ENCODE data around the gene COL17A1. TPM values are rescaled to one million over a fixed set of nuclear protein-coding genes. Genes with fewer than 3 reads are reported as not detected.

COL17A1 gene
- total and polyA plus RNA-seq, 2 of the 13 experiments (the other 11 are each of a cell fraction or from before 2014, with no cell fraction given): 0.03 TPM; not detected in 1

GRCh38 chr10:104025524-104025923 is 60.2 kb downstream of the COL17A1 start:
- intact Hi-C loops (cut with micrococcal nuclease; ENCODE audit: unreplicated experiment): no loop called here
- no peaks in the 10 kb centered on the region for H3K9me3 ChIP-seq (ENCODE audit: low read length)
- no peak overlapping the region for H3K4me3 ChIP-seq (replicated peaks in 1 of 3; ENCODE audit: insufficient read depth in 1 of 3, low read depth in 2 of 3, low read length in 3 of 3)
- DNase-seq (ENCODE audit: low spot score): no peak
- no peaks in the 10 kb centered on the region for H3K79me2 ChIP-seq (ENCODE audit: insufficient read depth, low read length)
- no peaks in the 10 kb centered on the region for H3K27me3 ChIP-seq (ENCODE audit: control insufficient read depth in 1 of 2, insufficient read depth in 2 of 2, low read length in 2 of 2)
- ATAC-seq: no peak
- no TSS peak for BruUV-seq (replicated peaks)
- H3K4me1 ChIP-seq (ENCODE audit: insufficient read depth, low read length): no peaks in the 10 kb centered on the region
- ChIA-PET CTCF (ENCODE audit: low intra/inter-chr PET ratio, low total read pairs) (no interaction called here), POLR2A (no interaction called here)
- no peak overlapping the region for H3K27ac ChIP-seq (ENCODE audit: extremely low read length, insufficient read depth, low read length)
- no peak overlapping the region for H3K4me2 ChIP-seq (ENCODE audit: low read depth, low read length)
- WGBS (ENCODE audit: low lambda C conversion rate): 95% methylated on average over 5 of the region's 5 CpGs
- FAIRE-seq: no peak
- no peaks in the 10 kb centered on the region for H4K20me1 ChIP-seq (ENCODE audit: insufficient read depth, low read length)
- no peak overlapping the region for H3K9ac ChIP-seq (ENCODE audit: insufficient read depth, low read depth, low read length)
- no peak overlapping the region for H2AFZ ChIP-seq (ENCODE audit: low read length)
- peaks cover 7 to 42% of the 10 kb centered on the region in 2 experiments for H3K36me3 ChIP-seq (replicated peaks in 1 of 2; ENCODE audit: control insufficient read depth in 1 of 2, insufficient read depth in 2 of 2, low read length in 2 of 2)
- in situ Hi-C loops (cut with HindIII; ENCODE audit: extremely low pct_ligation_motif_present, low pct_unique_long_range_greater_than_20kb): no loop called here
- TF ChIP-seq POLR2A (IDR thresholded peaks at IDR 0.05; ENCODE audit: insufficient read depth in 1 of 2, low read depth in 2 of 2, low read length in 2 of 2) (no peak), ATF7 (IDR thresholded peaks at IDR 0.05) (no peak), ATF7 (CRISPR knock-in tag; IDR thresholded peaks at IDR 0.05) (no peak), RBM22 (optimal IDR thresholded peaks at IDR 0.05; ENCODE audit: low read length) (no peak), SKIL (CRISPR knock-in tag; IDR thresholded peaks at IDR 0.05; ENCODE audit: borderline replicate concordance) (no peak), ELK4 (CRISPR knock-in tag; IDR thresholded peaks at IDR 0.05; ENCODE audit: borderline replicate concordance) (no peak), EED (CRISPR knock-in tag; IDR thresholded peaks at IDR 0.05) (no peak), NR2F6 (IDR thresholded peaks at IDR 0.05) (no peak), NR2F6 (CRISPR knock-in tag; IDR thresholded peaks at IDR 0.05) (no peak), ZNF841 (CRISPR knock-in tag; IDR thresholded peaks at IDR 0.05; ENCODE audit: borderline replicate concordance) (no peak), ZNF720 (CRISPR knock-in tag; IDR thresholded peaks at IDR 0.05) (no peak), SP140L (CRISPR knock-in tag; IDR thresholded peaks at IDR 0.05; ENCODE audit: borderline replicate concordance) (no peak)
- TF ChIP-seq, protein P1, sequence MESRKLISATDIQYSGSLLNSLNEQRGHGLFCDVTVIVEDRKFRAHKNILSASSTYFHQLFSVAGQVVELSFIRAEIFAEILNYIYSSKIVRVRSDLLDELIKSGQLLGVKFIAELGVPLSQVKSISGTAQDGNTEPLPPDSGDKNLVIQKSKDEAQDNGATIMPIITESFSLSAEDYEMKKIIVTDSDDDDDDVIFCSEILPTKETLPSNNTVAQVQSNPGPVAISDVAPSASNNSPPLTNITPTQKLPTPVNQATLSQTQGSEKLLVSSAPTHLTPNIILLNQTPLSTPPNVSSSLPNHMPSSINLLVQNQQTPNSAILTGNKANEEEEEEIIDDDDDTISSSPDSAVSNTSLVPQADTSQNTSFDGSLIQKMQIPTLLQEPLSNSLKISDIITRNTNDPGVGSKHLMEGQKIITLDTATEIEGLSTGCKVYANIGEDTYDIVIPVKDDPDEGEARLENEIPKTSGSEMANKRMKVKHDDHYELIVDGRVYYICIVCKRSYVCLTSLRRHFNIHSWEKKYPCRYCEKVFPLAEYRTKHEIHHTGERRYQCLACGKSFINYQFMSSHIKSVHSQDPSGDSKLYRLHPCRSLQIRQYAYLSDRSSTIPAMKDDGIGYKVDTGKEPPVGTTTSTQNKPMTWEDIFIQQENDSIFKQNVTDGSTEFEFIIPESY (CRISPR knock-in tag; IDR thresholded peaks at IDR 0.05): no peak
